ENCODE data around the gene DCUN1D1.
"Not testable (repeated sequence)": the region's sequence is repeated elsewhere in the genome, so short reads cannot be mapped to it uniquely, and the experiment has no call there.

Gene DCUN1D1

DNA sequence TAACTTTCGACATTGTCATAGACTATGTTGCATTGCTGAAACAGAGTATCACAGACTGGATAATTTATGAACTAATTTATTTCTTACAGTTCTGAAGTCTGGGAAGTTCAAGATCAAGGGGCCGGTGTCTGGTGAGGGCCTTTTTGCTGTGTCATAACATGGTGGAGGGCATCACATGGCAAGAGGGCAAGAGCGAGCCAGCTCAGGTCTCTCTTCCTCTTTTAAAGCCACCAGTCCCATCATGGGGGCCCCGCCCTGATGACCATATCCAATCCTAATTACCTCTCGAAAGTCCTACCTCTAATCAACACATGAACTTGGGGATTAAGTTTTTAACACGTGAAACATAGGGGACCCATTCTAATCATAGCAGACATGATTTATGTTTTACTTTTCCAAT is 33.5 kb upstream of the DCUN1D1 start:
- no peak overlapping the region for H3K4me3 ChIP-seq (replicated peaks; ENCODE audit: low read depth, low read length)
- TF ChIP-seq, protein P1, sequence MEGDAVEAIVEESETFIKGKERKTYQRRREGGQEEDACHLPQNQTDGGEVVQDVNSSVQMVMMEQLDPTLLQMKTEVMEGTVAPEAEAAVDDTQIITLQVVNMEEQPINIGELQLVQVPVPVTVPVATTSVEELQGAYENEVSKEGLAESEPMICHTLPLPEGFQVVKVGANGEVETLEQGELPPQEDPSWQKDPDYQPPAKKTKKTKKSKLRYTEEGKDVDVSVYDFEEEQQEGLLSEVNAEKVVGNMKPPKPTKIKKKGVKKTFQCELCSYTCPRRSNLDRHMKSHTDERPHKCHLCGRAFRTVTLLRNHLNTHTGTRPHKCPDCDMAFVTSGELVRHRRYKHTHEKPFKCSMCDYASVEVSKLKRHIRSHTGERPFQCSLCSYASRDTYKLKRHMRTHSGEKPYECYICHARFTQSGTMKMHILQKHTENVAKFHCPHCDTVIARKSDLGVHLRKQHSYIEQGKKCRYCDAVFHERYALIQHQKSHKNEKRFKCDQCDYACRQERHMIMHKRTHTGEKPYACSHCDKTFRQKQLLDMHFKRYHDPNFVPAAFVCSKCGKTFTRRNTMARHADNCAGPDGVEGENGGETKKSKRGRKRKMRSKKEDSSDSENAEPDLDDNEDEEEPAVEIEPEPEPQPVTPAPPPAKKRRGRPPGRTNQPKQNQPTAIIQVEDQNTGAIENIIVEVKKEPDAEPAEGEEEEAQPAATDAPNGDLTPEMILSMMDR (IDR thresholded peaks at IDR 0.05; ENCODE audit: low read length, missing control alignments): no peak
- no peak for DNase-seq (ENCODE audit: low read depth)

DNA sequence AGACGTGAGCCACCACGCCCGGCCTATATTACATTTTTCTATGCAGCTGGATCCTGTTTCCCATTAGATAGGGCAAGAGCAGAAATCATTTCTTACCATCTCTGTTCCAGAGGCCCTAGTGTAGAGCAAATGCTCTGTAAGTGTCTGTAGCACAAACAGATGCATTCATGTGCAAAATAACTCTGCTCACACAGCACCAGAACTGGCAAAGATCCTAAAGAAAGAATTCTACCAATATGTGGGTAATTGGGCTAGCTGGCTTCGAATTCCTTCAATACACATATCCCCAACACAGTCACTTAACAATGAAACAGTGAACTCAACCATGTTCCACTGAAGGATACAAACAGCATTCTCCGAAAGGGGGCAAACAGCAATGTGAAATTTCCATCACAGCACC is 32.7 kb upstream of the DCUN1D1 start:
- no peak overlapping the region for H3K4me3 ChIP-seq (replicated peaks; ENCODE audit: low read depth, low read length)

DNA sequence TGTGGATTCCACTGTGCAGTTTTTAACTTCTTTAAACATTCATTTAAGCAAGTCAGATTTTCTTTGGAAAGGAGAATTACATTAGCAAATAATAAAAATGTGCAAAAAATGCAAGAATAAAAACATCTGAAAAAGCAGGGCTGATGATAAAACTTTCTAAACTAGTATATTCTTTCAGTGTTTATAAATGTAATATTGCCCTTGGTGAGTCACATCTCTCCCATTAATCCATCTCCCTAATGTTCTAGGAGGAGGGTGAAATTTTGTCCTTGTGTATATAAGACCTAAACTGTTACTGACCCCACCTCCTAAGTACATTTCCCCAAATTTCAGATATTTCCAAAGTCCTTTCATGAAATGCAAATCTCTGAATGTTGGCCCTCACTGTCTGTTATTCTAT is 28.5 kb upstream of the DCUN1D1 start:
- no peak for DNase-seq (ENCODE audit: low read depth)
- TF ChIP-seq, protein P1 (IDR thresholded peaks at IDR 0.05; ENCODE audit: low read length, missing control alignments): no peak
- H3K4me3 ChIP-seq (replicated peaks; ENCODE audit: low read depth, low read length): no peak overlapping the region

More for the DNA sequence above, 32.7 kb upstream of the DCUN1D1 start:
- no peak for DNase-seq (ENCODE audit: low read depth)
- TF ChIP-seq, protein P1 (IDR thresholded peaks at IDR 0.05; ENCODE audit: low read length, missing control alignments): no peak

DNA sequence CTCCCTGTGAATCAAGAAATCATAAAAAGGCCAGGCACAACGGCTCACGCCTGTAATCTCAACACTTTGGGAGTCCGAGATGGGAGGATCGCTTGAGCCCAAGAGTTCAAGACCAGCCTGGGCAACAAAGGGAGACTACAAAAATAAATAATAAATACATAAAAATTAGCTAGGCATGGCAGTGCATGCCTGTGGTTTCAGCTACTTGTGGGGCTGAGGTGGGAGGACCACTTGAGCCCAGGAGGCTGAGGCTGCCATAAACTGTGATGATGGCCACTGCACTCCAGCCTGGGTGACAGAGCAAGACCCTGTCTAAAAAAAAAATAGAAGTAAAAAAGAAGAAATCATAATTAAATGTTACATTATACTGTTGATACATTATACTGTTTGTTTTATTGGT is 28.0 kb upstream of the DCUN1D1 start:
- TF ChIP-seq, protein P1 (IDR thresholded peaks at IDR 0.05; ENCODE audit: low read length, missing control alignments): no peak
- H3K4me3 ChIP-seq (replicated peaks; ENCODE audit: low read depth, low read length): no peak overlapping the region
- no peak for DNase-seq (ENCODE audit: low read depth)

DNA sequence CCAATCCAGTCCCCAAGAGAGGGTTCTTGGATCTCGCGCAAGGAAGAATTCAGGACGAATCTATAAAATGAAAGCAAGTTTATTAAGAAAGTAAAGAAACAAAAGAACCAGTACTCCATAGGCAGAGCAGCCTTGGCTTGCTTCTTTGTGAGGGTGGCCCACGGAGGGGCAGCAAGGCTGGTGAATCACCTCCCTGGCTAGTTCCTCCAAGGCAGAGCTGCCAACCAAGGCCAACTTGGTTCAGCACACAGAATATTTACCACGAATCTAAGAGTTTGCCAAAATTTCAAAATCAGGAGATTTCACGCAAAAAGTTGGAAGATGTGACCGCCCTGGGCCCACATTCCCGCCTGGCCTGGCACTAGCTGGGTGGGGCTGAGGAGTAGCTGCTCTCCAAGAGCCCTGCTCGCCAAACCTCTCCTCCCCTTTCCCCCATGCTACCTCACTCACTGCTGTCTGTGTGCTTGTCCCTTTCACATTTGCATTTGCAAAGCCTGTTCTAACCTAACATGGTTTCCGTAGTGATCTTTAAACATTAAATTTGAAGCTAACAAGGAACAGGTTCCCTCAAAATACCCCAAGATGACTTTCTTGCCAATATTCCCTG is 26.2 kb upstream of the DCUN1D1 start:
- no peak overlapping the region for H3K4me3 ChIP-seq (replicated peaks; ENCODE audit: low read depth, low read length)
- no peak for DNase-seq (ENCODE audit: low read depth)

DNA sequence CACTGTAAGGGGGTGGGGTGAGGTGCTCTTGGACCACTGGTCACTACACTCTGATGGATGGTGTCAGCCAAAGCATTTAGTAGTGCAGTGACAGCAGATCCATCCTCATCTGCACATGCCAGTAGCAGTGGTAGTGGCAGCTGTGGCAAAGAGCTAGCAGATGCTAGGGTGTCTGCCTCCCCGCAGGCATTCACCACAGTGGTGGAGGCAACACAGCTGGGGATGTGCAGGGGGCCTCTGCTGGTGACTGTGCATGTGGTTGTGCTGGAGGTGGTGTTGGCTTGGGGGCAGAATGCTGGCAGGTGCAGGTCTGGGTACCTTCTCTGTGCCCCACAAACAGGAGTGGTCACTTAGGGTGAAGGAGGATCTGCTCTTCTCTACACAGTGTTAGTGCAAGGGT is 19.4 kb upstream of the DCUN1D1 start:
- TF ChIP-seq, protein P1 (IDR thresholded peaks at IDR 0.05; ENCODE audit: low read length, missing control alignments): no peak
- no peak overlapping the region for H3K4me3 ChIP-seq (replicated peaks; ENCODE audit: low read depth, low read length)
- no peak for DNase-seq (ENCODE audit: low read depth)

More for the DNA sequence above, 26.2 kb upstream of the DCUN1D1 start:
- TF ChIP-seq, protein P1 (IDR thresholded peaks at IDR 0.05; ENCODE audit: low read length, missing control alignments): no peak

DNA sequence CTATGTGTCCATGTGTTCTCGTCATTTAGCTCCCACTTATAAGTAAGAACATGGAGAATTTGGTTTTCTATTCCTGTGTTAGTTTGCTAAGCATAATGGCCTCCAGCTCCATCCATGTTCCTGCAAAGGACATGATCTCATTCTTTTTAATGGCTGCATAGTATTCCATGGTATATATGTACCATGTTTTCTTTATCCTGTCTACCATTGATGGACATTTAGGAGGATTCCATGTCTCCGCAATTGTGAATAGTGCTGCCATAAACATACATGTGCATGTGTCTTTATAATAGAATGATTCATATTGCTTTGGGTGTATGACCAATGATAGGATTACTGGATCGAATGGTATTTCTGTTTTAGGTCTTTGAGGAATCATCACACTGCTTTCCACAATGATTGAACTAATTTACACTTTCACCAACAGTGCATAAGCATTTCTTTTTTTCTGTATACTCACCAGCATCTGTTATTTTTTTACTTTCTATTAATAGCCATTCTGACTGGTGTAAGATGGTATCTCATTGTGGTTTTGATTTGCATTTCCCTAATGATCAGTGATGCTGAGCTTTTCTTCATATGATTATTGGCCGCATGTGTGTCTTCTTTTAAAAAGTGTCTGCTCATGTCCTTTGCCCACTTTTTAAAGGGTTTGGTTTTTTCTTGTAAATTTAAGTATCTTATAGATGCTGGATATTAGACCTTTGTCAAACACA is 13.3 kb upstream of the DCUN1D1 start:
- not testable (repeated sequence) for DNase-seq (ENCODE audit: low read depth); H3K4me3 ChIP-seq (replicated peaks; ENCODE audit: low read depth, low read length)

Data from fibroblast of pulmonary artery (primary cell).